ENCODE measurements around the gene LFNG.

LFNG gene

GRCh38 chr7:2569421-2569820 is 49.8 kb downstream of the LFNG start:
- no peaks in the 10 kb centered on the region for H4K20me1 ChIP-seq (ENCODE audit: control insufficient read depth, insufficient read depth, low read depth, low read length)
- peaks cover 8% of the 10 kb centered on the region for H3K27me3 ChIP-seq (ENCODE audit: control insufficient read depth, low read length)
- no peak overlapping the region for H3K4me3 ChIP-seq (ENCODE audit: low read length)
- no peaks in the 10 kb centered on the region for H3K9me3 ChIP-seq (ENCODE audit: control insufficient read depth, insufficient read depth, low read length)
- 0 out of 2 replicates have a peak, but pooled peaks cover 4% of the 10 kb centered on the region for H3F3A ChIP-seq (ENCODE audit: control insufficient read depth, insufficient read depth)
- TF ChIP-seq CTCF (IDR thresholded peaks at IDR 0.05; ENCODE audit: low read depth, low read length, poor library complexity, severe bottlenecking): no peak
- TF ChIP-seq EZH2phosphoT487 (IDR thresholded peaks at IDR 0.05; ENCODE audit: borderline replicate concordance, low read length): no peak
- no peaks in the 10 kb centered on the region for H3K79me2 ChIP-seq (ENCODE audit: control insufficient read depth, low read length)
- H3K27ac ChIP-seq (ENCODE audit: low read depth, low read length): no peak overlapping the region
- H3K9me2 ChIP-seq (replicated peaks; ENCODE audit: control insufficient read depth, low read length): no peaks in the 10 kb centered on the region
- peaks cover 19% of the 10 kb centered on the region for H3K4me1 ChIP-seq (ENCODE audit: control insufficient read depth, low read length)
- H3K36me3 ChIP-seq (ENCODE audit: control insufficient read depth, low read length): no peaks in the 10 kb centered on the region
- H3K4me2 ChIP-seq (ENCODE audit: low read length): no peak overlapping the region

GRCh38 chr7:2570021-2570420 is 50.4 kb downstream of the LFNG start:
- Histone ChIP-seq H3K9me2 (replicated peaks; ENCODE audit: control insufficient read depth, low read length) (no peaks in the 10 kb centered on the region), H3K36me3 (ENCODE audit: control insufficient read depth, low read length) (no peaks in the 10 kb centered on the region), H3K4me3 (ENCODE audit: low read length) (no peak overlapping the region), H3K9me3 (ENCODE audit: control insufficient read depth, insufficient read depth, low read length) (no peaks in the 10 kb centered on the region), H3K79me2 (ENCODE audit: control insufficient read depth, low read length) (no peaks in the 10 kb centered on the region), H3K27ac (ENCODE audit: low read depth, low read length) (no peak overlapping the region), H4K20me1 (ENCODE audit: control insufficient read depth, insufficient read depth, low read depth, low read length) (no peaks in the 10 kb centered on the region), H3K27me3 (ENCODE audit: control insufficient read depth, low read length) (peaks cover 8% of the 10 kb centered on the region), H3K4me2 (ENCODE audit: low read length) (no peak overlapping the region), H3K4me1 (ENCODE audit: control insufficient read depth, low read length) (peaks cover 19% of the 10 kb centered on the region), H3F3A (ENCODE audit: control insufficient read depth, insufficient read depth) (0 out of 2 replicates have a peak, but pooled peaks cover 4% of the 10 kb centered on the region)
- TF ChIP-seq EZH2phosphoT487 (IDR thresholded peaks at IDR 0.05; ENCODE audit: borderline replicate concordance, low read length) (no peak), CTCF (IDR thresholded peaks at IDR 0.05; ENCODE audit: low read depth, low read length, poor library complexity, severe bottlenecking) (no peak)

GRCh38 chr7:2571409-2571808 is 51.8 kb downstream of the LFNG start:
- Histone ChIP-seq H3K79me2 (ENCODE audit: control insufficient read depth, low read length) (no peaks in the 10 kb centered on the region), H3K4me1 (ENCODE audit: control insufficient read depth, low read length) (peaks cover 19% of the 10 kb centered on the region), H3K36me3 (ENCODE audit: control insufficient read depth, low read length) (no peaks in the 10 kb centered on the region), H4K20me1 (ENCODE audit: control insufficient read depth, insufficient read depth, low read depth, low read length) (no peaks in the 10 kb centered on the region), H3K4me3 (ENCODE audit: low read length) (no peak overlapping the region), H3K9me2 (replicated peaks; ENCODE audit: control insufficient read depth, low read length) (no peaks in the 10 kb centered on the region), H3K4me2 (ENCODE audit: low read length) (no peak overlapping the region), H3K27ac (ENCODE audit: low read depth, low read length) (no peak overlapping the region), H3K9me3 (ENCODE audit: control insufficient read depth, insufficient read depth, low read length) (no peaks in the 10 kb centered on the region), H3K27me3 (ENCODE audit: control insufficient read depth, low read length) (peaks cover 8% of the 10 kb centered on the region), H3F3A (ENCODE audit: control insufficient read depth, insufficient read depth) (0 out of 2 replicates have a peak, but pooled peaks cover 4% of the 10 kb centered on the region)
- TF ChIP-seq CTCF (IDR thresholded peaks at IDR 0.05; ENCODE audit: low read depth, low read length, poor library complexity, severe bottlenecking) (no peak), EZH2phosphoT487 (IDR thresholded peaks at IDR 0.05; ENCODE audit: borderline replicate concordance, low read length) (no peak)
